Inflammatory macrophage treated with lipopolysaccharide for 1 hour (primary cell): ENCODE measurements around the gene WDR17.

ENCODE experiments used
- DNase-seq, 2 donors: peaks; one replicate each; pipeline ENCODE4 v3.0.0-alpha.2; 2020 to 2022

Gene WDR17

GRCh38 chr4:176099314-176099713, 33.7 kb downstream of the WDR17 start:
- DNase-seq: no peak

- no peak for DNase-seq
These were observed 36.9 kb downstream of the WDR17 start for GRCh38 chr4:176102414-176103063.

- no peak for DNase-seq
These were observed 42.1 kb downstream of the WDR17 start for GRCh38 chr4:176107695-176108094.

- DNase-seq: peak; percentile 39 to 49
These were observed 58.2 kb downstream of the WDR17 start for GRCh38 chr4:176123710-176124407.

GRCh38 chr4:176125063-176125462, 59.4 kb downstream of the WDR17 start:
- DNase-seq: no peak

GRCh38 chr4:176134670-176135069, 69.0 kb downstream of the WDR17 start:
- DNase-seq: no peak

- no peak for DNase-seq
These were observed 72.0 kb downstream of the WDR17 start for GRCh38 chr4:176137631-176138030.

GRCh38 chr4:176139518-176139917, 73.9 kb downstream of the WDR17 start:
- no peak for DNase-seq

- DNase-seq: no peak
These were observed 76.6 kb downstream of the WDR17 start for GRCh38 chr4:176142253-176142652.

GRCh38 chr4:176149680-176150355, 84.2 kb downstream of the WDR17 start:
- DNase-seq: no peak

- DNase-seq: peak; percentile 7 to 20
These were observed 84.7 kb downstream of the WDR17 start for GRCh38 chr4:176150356-176150682.

- no peak for DNase-seq
These were observed 85.1 kb downstream of the WDR17 start for GRCh38 chr4:176150704-176151103.

GRCh38 chr4:176153124-176153523, 87.5 kb downstream of the WDR17 start:
- no peak for DNase-seq

GRCh38 chr4:176156656-176157055, 91.0 kb downstream of the WDR17 start:
- no peak for DNase-seq

GRCh38 chr4:176163041-176163440, 97.4 kb downstream of the WDR17 start:
- DNase-seq: no peak

- no peak for DNase-seq
These were observed 119.4 kb downstream of the WDR17 start for GRCh38 chr4:176185051-176185450.

- no peak for DNase-seq
These were observed 120.4 kb downstream of the WDR17 start for GRCh38 chr4:176186067-176186466.

- DNase-seq: no peak
These were observed 121.2 kb downstream of the WDR17 start for GRCh38 chr4:176186671-176187395.

- DNase-seq: no peak
These were observed 122.0 kb downstream of the WDR17 start for GRCh38 chr4:176187624-176188023.

- DNase-seq: peak; percentile 13 to 23
These were observed 123.0 kb downstream of the WDR17 start for GRCh38 chr4:176188654-176189053.

GRCh38 chr4:176189891-176190795, 124.5 kb downstream of the WDR17 start:
- no peak for DNase-seq

- no peak for DNase-seq
These were observed 126.3 kb downstream of the WDR17 start for GRCh38 chr4:176191974-176192373.
